PC-3 (cell line): ENCODE measurements around the gene ENHO. TPM values are rescaled to one million over a fixed set of nuclear protein-coding genes. Genes with fewer than 3 reads are reported as not detected.

Experiments used
- ATAC-seq: fragments of 200-7000 bp; cut with Tn5 transposase; 2 replicates; pipeline ENCODE4 v1.9.1; 2020; ENCODE audit warnings: mild to moderate bottlenecking, moderate library complexity
- BruUV-seq: library from RNA; stranded (reverse); fragments of 400-500 nt; replicated peaks from 2 replicates; lab custom pipeline; 2021; lab: Mats Ljungman, UMichigan
- CTCF ChIA-PET: fragments of 300-600 bp; sonication (Branson Sonifier 250); formaldehyde crosslinking; loops from one replicate; lab custom pipeline; 2022; ENCODE audit warnings: antibody characterized with exemption; lab: Charles Lee
- POLR2A ChIA-PET: fragments of 300-600 bp; sonication (Branson Sonifier 250); formaldehyde crosslinking; loops from one replicate; lab custom pipeline; 2022; ENCODE audit warnings: antibody characterized with exemption; ENCODE audit not compliant: unreplicated experiment; lab: Charles Lee
- DNase-seq: peaks from one replicate; pipeline ENCODE4 v3.0.0-alpha.2; 2015
- H2AFZ ChIP-seq: fragments of 300-600 bp; sonication (generic); 2 replicates; pipeline ENCODE4 v1.6.0; 2016; ENCODE audit warnings: antibody characterized with exemption, low read length
- H3F3A ChIP-seq: fragments of 300-600 bp; sonication (generic); one replicate; pipeline ENCODE4 v1.6.0; 2017; ENCODE audit warnings: antibody characterized with exemption, low read length, control low read depth, mild to moderate bottlenecking; ENCODE audit not compliant: unreplicated experiment
- H3K27ac ChIP-seq: fragments of 300-600 bp; sonication (generic); 2 replicates; pipeline ENCODE4 v1.5.1; 2016; ENCODE audit warnings: mild to moderate bottlenecking, low read length
- H3K27me3 ChIP-seq: fragments of 300-600 bp; sonication (generic); 2 replicates; pipeline ENCODE4 v1.6.1; 2016; ENCODE audit warnings: low read length, mixed read lengths
- H3K36me3 ChIP-seq: fragments of 300-600 bp; sonication (generic); 2 replicates; pipeline ENCODE4 v1.6.1; 2016; ENCODE audit warnings: low read depth, mixed run types, low read length, mixed read lengths
- H3K4me1 ChIP-seq: fragments of 300-600 bp; sonication (generic); 2 replicates; pipeline ENCODE4 v1.5.1; 2016; ENCODE audit warnings: low read length; ENCODE audit not compliant: insufficient read depth
- H3K4me2 ChIP-seq: fragments of 300-600 bp; sonication (generic); 2 replicates; pipeline ENCODE4 v1.6.0; 2016; ENCODE audit warnings: low read length
- H3K4me3 ChIP-seq: fragments of 300-600 bp; sonication (generic); 2 replicates; pipeline ENCODE4 v1.5.1; 2016; ENCODE audit warnings: mild to moderate bottlenecking, low read length, mixed read lengths
- H3K79me2 ChIP-seq: fragments of 300-600 bp; sonication (generic); 2 replicates; pipeline ENCODE4 v1.6.1; 2017; ENCODE audit warnings: low read length, mixed read lengths
- H3K9ac ChIP-seq: fragments of 300-600 bp; sonication (generic); 2 replicates; pipeline ENCODE4 v1.6.0; 2016; ENCODE audit warnings: mild to moderate bottlenecking, low read length
- H3K9me2 ChIP-seq: fragments of 300-600 bp; sonication (generic); replicated peaks from 2 replicates; pipeline ENCODE4 v1.6.1; 2016; ENCODE audit warnings: mixed run types, low read length, mixed read lengths
- H3K9me3 ChIP-seq: fragments of 300-600 bp; sonication (generic); 2 replicates; pipeline ENCODE4 v1.6.1; 2016; ENCODE audit warnings: low read length, mixed read lengths
- H4K20me1 ChIP-seq: fragments of 300-600 bp; sonication (generic); 2 replicates; pipeline ENCODE4 v1.6.1; 2016; ENCODE audit warnings: low read length, mixed read lengths
- EZH2 ChIP-seq: fragments of 300-600 bp; sonication (generic); IDR thresholded peaks from one replicate; pipeline ENCODE4 v1.6.1; 2017; ENCODE audit warnings: antibody characterized with exemption, mild to moderate bottlenecking, low read length; ENCODE audit not compliant: unreplicated experiment
- EZH2phosphoT487 ChIP-seq: fragments of 300-600 bp; sonication (generic); IDR thresholded peaks from 2 replicates; pipeline ENCODE4 v1.6.1; 2018; ENCODE audit warnings: mild to moderate bottlenecking, antibody characterized with exemption, low read length, borderline replicate concordance
- intact Hi-C: fragments of 100-400 bp; cut with micrococcal nuclease; formaldehyde crosslinking; loops from 2 replicates; pipeline ENCODE4 v1.9.0; 2023
- total RNA-seq: library from RNA; depleted of rRNA; stranded (reverse); fragments of >200 nt; gene quantifications from 2 replicates; pipeline ENCODE4 v1.2.3, GENCODE V29; 2014
- TF ChIP-seq, protein P1 (sequence below): fragments of 300-600 bp; sonication (generic); conservative IDR thresholded peaks from 2 replicates; pipeline ENCODE4 v1.5.1; 2017; ENCODE audit warnings: antibody characterized with exemption, low read depth, mild to moderate bottlenecking, low read length

ENHO gene
- total RNA-seq, 1 experiment from 2014 or later: 1.3 TPM

DNA sequence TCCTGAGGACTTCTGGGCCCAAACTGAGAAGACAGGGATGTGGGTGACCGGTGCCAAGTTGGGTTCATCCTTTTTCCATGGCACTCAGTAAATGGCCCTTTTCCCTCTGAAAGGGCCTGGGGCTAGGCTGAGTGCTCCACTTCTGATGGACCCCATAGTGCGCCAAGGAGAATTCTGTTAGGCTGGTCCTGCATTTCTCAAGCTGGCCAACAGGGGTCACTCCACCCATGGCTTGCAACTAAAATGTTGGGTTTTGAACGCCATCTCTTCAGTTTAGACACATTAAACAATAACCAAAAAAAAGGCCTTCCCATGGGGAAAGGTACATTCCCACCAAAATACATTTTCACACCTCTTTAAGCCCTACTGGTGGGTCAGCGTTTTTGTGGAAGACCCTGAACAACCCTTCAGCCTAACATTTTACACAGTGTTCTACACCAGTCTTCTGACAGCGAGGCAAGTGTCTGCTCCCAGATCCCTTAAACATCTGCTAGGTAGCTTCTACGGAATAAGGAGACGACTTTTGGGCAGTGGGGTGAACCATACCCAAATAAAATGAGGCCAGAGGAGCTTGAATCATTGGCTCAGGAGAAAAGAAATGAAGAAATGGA, 39.5 kb upstream of the ENHO start:
- Histone ChIP-seq H3K27me3 (no peaks in the 10 kb centered on the region), H3K4me1 (no peaks in the 10 kb centered on the region), H3K27ac (no peak overlapping the region), H3K4me2 (no peak overlapping the region), H3K36me3 (no peaks in the 10 kb centered on the region), H3K9ac (no peak overlapping the region), H2AFZ (no peak overlapping the region), H3K9me2 (no peaks in the 10 kb centered on the region), H3F3A (no peaks in the 10 kb centered on the region), H4K20me1 (no peaks in the 10 kb centered on the region), H3K4me3 (no peak overlapping the region), H3K79me2 (no peaks in the 10 kb centered on the region), H3K9me3 (no peaks in the 10 kb centered on the region)
- CTCF ChIA-PET: no interaction called here
- intact Hi-C loops: no loop called here
- POLR2A ChIA-PET: no interaction called here
- BruUV-seq: no TSS peak
- ATAC-seq: no peak
- TF ChIP-seq EZH2phosphoT487 (no peak), EZH2 (no peak)
- TF ChIP-seq, protein P1, sequence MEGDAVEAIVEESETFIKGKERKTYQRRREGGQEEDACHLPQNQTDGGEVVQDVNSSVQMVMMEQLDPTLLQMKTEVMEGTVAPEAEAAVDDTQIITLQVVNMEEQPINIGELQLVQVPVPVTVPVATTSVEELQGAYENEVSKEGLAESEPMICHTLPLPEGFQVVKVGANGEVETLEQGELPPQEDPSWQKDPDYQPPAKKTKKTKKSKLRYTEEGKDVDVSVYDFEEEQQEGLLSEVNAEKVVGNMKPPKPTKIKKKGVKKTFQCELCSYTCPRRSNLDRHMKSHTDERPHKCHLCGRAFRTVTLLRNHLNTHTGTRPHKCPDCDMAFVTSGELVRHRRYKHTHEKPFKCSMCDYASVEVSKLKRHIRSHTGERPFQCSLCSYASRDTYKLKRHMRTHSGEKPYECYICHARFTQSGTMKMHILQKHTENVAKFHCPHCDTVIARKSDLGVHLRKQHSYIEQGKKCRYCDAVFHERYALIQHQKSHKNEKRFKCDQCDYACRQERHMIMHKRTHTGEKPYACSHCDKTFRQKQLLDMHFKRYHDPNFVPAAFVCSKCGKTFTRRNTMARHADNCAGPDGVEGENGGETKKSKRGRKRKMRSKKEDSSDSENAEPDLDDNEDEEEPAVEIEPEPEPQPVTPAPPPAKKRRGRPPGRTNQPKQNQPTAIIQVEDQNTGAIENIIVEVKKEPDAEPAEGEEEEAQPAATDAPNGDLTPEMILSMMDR: peak; percentile 69
- peak; percentile 18 for DNase-seq

DNA sequence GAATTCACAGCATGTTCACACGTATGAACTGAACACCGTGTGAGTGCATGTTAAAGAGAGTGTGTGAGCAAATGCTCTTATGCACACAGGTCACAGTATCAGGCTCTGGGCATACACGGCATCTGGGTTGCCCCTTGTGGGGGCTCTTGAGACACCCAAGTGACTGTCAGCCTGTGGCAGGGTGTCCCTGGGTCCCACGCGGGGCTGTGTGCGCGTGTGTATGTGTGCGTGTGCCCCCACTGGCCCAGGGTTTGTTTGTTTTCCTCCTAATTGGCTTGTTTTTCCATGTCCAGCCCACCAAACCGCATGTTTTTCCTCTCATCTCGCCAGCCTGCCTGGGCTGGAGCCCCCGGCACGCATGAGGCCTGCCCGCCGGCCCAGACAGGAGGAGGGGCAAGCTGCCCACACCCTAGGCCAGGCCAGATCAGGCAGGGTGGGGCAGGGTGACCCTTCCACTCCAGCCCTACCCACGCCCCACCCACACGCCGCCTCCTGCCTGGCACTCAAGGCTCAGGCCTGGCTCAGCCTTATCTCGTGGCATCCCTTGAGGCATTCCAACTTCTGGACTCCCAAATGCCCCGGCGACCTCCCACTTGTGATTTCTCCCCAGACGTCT, 37.9 kb upstream of the ENHO start:
- no peak overlapping the region for H2AFZ ChIP-seq

DNA sequence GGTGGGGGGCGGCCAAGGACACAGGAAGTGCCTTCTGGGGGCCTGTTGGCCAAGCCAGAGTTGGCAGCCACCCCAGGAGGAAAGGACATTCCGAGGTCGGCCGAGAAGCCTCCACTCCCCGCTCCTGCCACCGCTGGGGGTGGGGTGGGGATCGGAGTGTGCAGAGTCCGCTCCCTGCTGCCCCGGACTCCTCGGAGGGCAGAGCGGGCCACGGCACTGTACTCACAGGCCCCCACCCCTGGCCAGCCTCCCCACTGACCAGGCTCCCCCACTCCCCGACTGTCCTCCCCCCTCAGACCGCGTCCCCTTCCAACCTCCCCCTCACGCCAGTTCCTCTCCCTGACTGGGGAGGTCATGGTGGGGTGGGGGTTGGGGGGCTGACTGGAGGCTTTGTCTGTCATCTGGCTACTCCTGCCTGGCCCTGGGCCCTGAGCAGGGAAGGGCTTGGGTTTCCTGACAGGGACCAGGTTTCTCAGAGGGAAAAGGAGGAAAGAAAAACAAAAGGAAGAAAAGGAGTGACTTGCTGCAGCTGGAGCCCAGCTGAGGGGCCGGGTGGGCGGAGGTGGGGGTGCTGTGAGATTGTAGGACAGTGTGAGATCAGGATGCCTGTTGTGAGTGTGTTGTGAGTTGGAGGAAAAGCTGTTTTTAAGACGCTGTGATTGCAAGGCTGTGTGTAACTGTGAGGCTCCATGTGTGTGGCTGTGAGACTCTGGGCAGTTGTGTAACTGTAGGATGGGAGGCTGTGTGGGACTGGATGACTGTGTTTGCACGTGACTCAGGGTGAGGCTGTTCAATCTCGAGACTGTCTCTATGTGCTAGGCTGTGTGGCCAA, 37.0 kb upstream of the ENHO start:
- no peak overlapping the region for H2AFZ ChIP-seq
- H3K4me1 ChIP-seq: no peaks in the 10 kb centered on the region
- no TSS peak for BruUV-seq
- no peaks in the 10 kb centered on the region for H3K9me3 ChIP-seq
- H3K9ac ChIP-seq: no peak overlapping the region
- H3K36me3 ChIP-seq: no peaks in the 10 kb centered on the region
- H3K4me2 ChIP-seq: no peak overlapping the region
- ATAC-seq (no peak), DNase-seq (no peak)
- H3K27ac ChIP-seq: no peak overlapping the region
- TF ChIP-seq EZH2 (no peak), EZH2phosphoT487 (no peak)
- TF ChIP-seq, protein P1: no peak
- ChIA-PET CTCF (no interaction called here), POLR2A (no interaction called here)
- no peaks in the 10 kb centered on the region for H3K79me2 ChIP-seq
- no peaks in the 10 kb centered on the region for H3F3A ChIP-seq
- H4K20me1 ChIP-seq: no peaks in the 10 kb centered on the region
- no peak overlapping the region for H3K4me3 ChIP-seq
- no peaks in the 10 kb centered on the region for H3K27me3 ChIP-seq
- intact Hi-C loops: no loop called here
- H3K9me2 ChIP-seq: no peaks in the 10 kb centered on the region

More for the DNA sequence above, 37.9 kb upstream of the ENHO start:
- H3K9ac ChIP-seq: no peak overlapping the region
- ATAC-seq: no peak
- no peaks in the 10 kb centered on the region for H3K9me2 ChIP-seq
- BruUV-seq: no TSS peak
- intact Hi-C loops: no loop called here
- no peaks in the 10 kb centered on the region for H3K79me2 ChIP-seq
- H3K27me3 ChIP-seq: no peaks in the 10 kb centered on the region
- H4K20me1 ChIP-seq: no peaks in the 10 kb centered on the region
- H3K4me2 ChIP-seq: no peak overlapping the region
- no peaks in the 10 kb centered on the region for H3K36me3 ChIP-seq
- no peaks in the 10 kb centered on the region for H3K4me1 ChIP-seq
- DNase-seq: no peak
- CTCF ChIA-PET: no interaction called here
- no peak overlapping the region for H3K4me3 ChIP-seq
- H3K9me3 ChIP-seq: no peaks in the 10 kb centered on the region
- TF ChIP-seq EZH2phosphoT487: no peak
- no peak for TF ChIP-seq EZH2
- POLR2A ChIA-PET: no interaction called here
- H3F3A ChIP-seq: no peaks in the 10 kb centered on the region
- no peak overlapping the region for H3K27ac ChIP-seq
